RWPE1 (cell line): Measurements from ENCODE around the gene FANCL.

Source experiments
- CTCF ChIA-PET: fragments of 350-600 bp; sonication (Branson Sonifier 250); formaldehyde crosslinking; extraction: SDS; loops from one replicate; lab custom pipeline; 2021; lab: Yijun Ruan, JAX
- POLR2A ChIA-PET: fragments of 400-600 bp; formaldehyde crosslinking; extraction: SDS; loops from one replicate; lab custom pipeline; 2020; ENCODE audit warnings: antibody characterized with exemption; ENCODE audit not compliant: low non-redundant PET; lab: Yijun Ruan, JAX
- DNase-seq: peaks from one replicate; pipeline ENCODE4 v3.0.0; 2012; ENCODE audit warnings: low spot score
- H3K27ac ChIP-seq: fragments of 450-650 bp; 2 replicates; pipeline ENCODE4 v1.5.1; 2017
- CTCF ChIP-seq: fragments of 450-650 bp; conservative IDR thresholded peaks from 2 replicates; pipeline ENCODE4 v1.5.1; 2017; ENCODE audit warnings: low read depth, mild to moderate bottlenecking

Gene FANCL

GRCh38 chr2:58110765-58111164 is 130.4 kb downstream of the FANCL start:
- no peak for TF ChIP-seq CTCF
- no peak overlapping the region for H3K27ac ChIP-seq
- ChIA-PET CTCF (no interaction called here), POLR2A (no interaction called here)
- DNase-seq = no peak

GRCh38 chr2:58109481-58109880 is 131.6 kb downstream of the FANCL start:
- ChIA-PET POLR2A (no interaction called here), CTCF (no interaction called here)
- TF ChIP-seq CTCF = no peak
- H3K27ac ChIP-seq = no peak overlapping the region
- DNase-seq = no peak
